GM21447 (cell line): ENCODE measurements around the gene C1QTNF3.
"Not testable (repeated sequence)": the region's sequence is repeated elsewhere in the genome, so short reads cannot be mapped to it uniquely, and the experiment has no call there.

Experiments
- ATAC-seq: cut with Tn5 transposase; IDR thresholded peaks from one replicate; pipeline ENCODE4 v1.9.1; 2021; ENCODE audit not compliant: unreplicated experiment

Gene C1QTNF3

GRCh38 chr5:34022121-34022705, 20.8 kb downstream of the C1QTNF3 start:
- peak; percentile 96 for ATAC-seq

- no peak for ATAC-seq
Observed at GRCh38 chr5:34021334-34021733, 21.7 kb downstream of the C1QTNF3 start.

GRCh38 chr5:34020726-34021125, 22.3 kb downstream of the C1QTNF3 start:
- no peak for ATAC-seq

- no peak for ATAC-seq
Observed at GRCh38 chr5:34017254-34017653, 25.8 kb downstream of the C1QTNF3 start.

- no peak for ATAC-seq
Observed at GRCh38 chr5:34016750-34017149, 26.3 kb downstream of the C1QTNF3 start.

- no peak for ATAC-seq
Observed at GRCh38 chr5:34016222-34016621, 26.8 kb downstream of the C1QTNF3 start.

- ATAC-seq = no peak
Observed at GRCh38 chr5:34015120-34015822, 27.7 kb downstream of the C1QTNF3 start.

- no peak for ATAC-seq
Observed at GRCh38 chr5:34014626-34015025, 28.4 kb downstream of the C1QTNF3 start.

GRCh38 chr5:34013547-34013946, 29.5 kb downstream of the C1QTNF3 start:
- ATAC-seq = no peak

- no peak for ATAC-seq
Observed at GRCh38 chr5:34012791-34013190, 30.2 kb downstream of the C1QTNF3 start.

- ATAC-seq = no peak
Observed at GRCh38 chr5:34011536-34011935, 31.5 kb downstream of the C1QTNF3 start.

GRCh38 chr5:34010146-34010545, 32.9 kb downstream of the C1QTNF3 start:
- ATAC-seq = not testable (repeated sequence)

GRCh38 chr5:34009610-34010009, 33.4 kb downstream of the C1QTNF3 start:
- no peak for ATAC-seq

GRCh38 chr5:34008802-34009201, 34.2 kb downstream of the C1QTNF3 start:
- ATAC-seq = no peak

- ATAC-seq = peak; percentile 89
Observed at GRCh38 chr5:34007621-34008600, 35.1 kb downstream of the C1QTNF3 start, which contains the start of gene AMACR. AMACR (minus strand) TSS chr5:34008050; CDS start chr5:34008019, 31 bp downstream.

- no peak for ATAC-seq
Observed at GRCh38 chr5:34007201-34007620, 35.8 kb downstream of the C1QTNF3 start.

GRCh38 chr5:34005681-34006080, 37.3 kb downstream of the C1QTNF3 start:
- no peak for ATAC-seq

- no peak for ATAC-seq
Observed at GRCh38 chr5:34005211-34005610, 37.8 kb downstream of the C1QTNF3 start.

- no peak for ATAC-seq
Observed at GRCh38 chr5:34003941-34004340, 39.1 kb downstream of the C1QTNF3 start.

- no peak for ATAC-seq
Observed at GRCh38 chr5:34002629-34003328, 40.2 kb downstream of the C1QTNF3 start.
